ENCODE results near the gene HLA-DOB.

DNA sequence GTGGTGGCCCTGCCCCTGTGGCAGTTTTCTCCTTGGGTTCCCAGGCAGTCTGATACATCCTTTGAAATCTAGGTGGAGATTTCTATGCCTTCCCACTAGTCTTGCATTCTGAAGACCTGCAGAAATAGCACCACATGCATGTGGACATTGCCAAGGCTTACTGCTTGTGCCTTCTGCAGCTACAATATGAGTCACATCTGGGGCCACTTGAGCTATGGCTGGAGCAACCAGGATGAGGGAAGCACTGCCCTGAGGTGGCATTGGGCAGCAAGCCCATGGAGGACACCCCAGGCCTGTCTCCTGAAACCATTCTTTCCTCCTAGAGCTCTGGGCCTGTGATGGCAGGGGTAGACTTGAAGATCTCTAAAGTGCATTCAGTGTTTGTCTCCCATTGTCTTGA lies 37.8 kb downstream of the HLA-DOB start:
- TF ChIP-seq RARB (CRISPR knock-in tag; IDR thresholded peaks at IDR 0.05) = no peak
- TF ChIP-seq, protein P1, sequence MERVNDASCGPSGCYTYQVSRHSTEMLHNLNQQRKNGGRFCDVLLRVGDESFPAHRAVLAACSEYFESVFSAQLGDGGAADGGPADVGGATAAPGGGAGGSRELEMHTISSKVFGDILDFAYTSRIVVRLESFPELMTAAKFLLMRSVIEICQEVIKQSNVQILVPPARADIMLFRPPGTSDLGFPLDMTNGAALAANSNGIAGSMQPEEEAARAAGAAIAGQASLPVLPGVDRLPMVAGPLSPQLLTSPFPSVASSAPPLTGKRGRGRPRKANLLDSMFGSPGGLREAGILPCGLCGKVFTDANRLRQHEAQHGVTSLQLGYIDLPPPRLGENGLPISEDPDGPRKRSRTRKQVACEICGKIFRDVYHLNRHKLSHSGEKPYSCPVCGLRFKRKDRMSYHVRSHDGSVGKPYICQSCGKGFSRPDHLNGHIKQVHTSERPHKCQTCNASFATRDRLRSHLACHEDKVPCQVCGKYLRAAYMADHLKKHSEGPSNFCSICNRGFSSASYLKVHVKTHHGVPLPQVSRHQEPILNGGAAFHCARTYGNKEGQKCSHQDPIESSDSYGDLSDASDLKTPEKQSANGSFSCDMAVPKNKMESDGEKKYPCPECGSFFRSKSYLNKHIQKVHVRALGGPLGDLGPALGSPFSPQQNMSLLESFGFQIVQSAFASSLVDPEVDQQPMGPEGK (CRISPR knock-in tag; IDR thresholded peaks at IDR 0.05; ENCODE audit: borderline replicate concordance) = no peak
- no peak for TF ChIP-seq SNAI2 (CRISPR knock-in tag; IDR thresholded peaks at IDR 0.05)
- TF ChIP-seq ISL1 (CRISPR knock-in tag; IDR thresholded peaks at IDR 0.05) = no peak
- TF ChIP-seq GLIS3 (CRISPR knock-in tag; IDR thresholded peaks at IDR 0.05) = no peak
- no peak for TF ChIP-seq ESRRG (CRISPR knock-in tag; IDR thresholded peaks at IDR 0.05)
- no peak for TF ChIP-seq BACH2 (CRISPR knock-in tag; IDR thresholded peaks at IDR 0.05; ENCODE audit: borderline replicate concordance)
- TF ChIP-seq ZFP30 (CRISPR knock-in tag; IDR thresholded peaks at IDR 0.05) = no peak
- no peak for TF ChIP-seq ZC3H10 (CRISPR knock-in tag; IDR thresholded peaks at IDR 0.05)
- TF ChIP-seq ZNF70 (CRISPR knock-in tag; IDR thresholded peaks at IDR 0.05) = no peak
- no peak for TF ChIP-seq CREB5 (CRISPR knock-in tag; IDR thresholded peaks at IDR 0.05; ENCODE audit: low read depth)
- TF ChIP-seq OSR1 (CRISPR knock-in tag; IDR thresholded peaks at IDR 0.05) = no peak
- TF ChIP-seq TCF4 (CRISPR knock-in tag; IDR thresholded peaks at IDR 0.05; ENCODE audit: borderline replicate concordance) = no peak
- TF ChIP-seq PPARA (CRISPR knock-in tag; IDR thresholded peaks at IDR 0.05; ENCODE audit: borderline replicate concordance) = no peak
